Muscle layer of colon (tissue), 2 donors: ENCODE measurements around the gene RPTOR.
"Not testable (repeated sequence)": the region's sequence is repeated elsewhere in the genome, so short reads cannot be mapped to it uniquely, and the experiment has no call there.

Experiments
- H3K27ac ChIP-seq: one replicate; pipeline ENCODE4 v1.7.0; 2013; ENCODE audit warnings: low read depth, mild to moderate bottlenecking, low read length, moderate library complexity
- H3K27me3 ChIP-seq, 2 donors: one replicate each; pipeline ENCODE4 v1.7.0; 2013; ENCODE audit warnings: low read length in 2 of 2, mild to moderate bottlenecking in 2 of 2; ENCODE audit not compliant: insufficient read depth in 2 of 2, control insufficient read depth in 1 of 2
- H3K36me3 ChIP-seq: one replicate; pipeline ENCODE4 v1.7.0; 2013; ENCODE audit warnings: mild to moderate bottlenecking, low read length; ENCODE audit not compliant: insufficient read depth
- H3K4me1 ChIP-seq: one replicate; pipeline ENCODE4 v1.7.0; 2013; ENCODE audit warnings: mild to moderate bottlenecking, low read length; ENCODE audit not compliant: insufficient read depth
- H3K4me3 ChIP-seq, 2 donors: one replicate each; pipeline ENCODE4 v1.7.0; 2013; ENCODE audit warnings: low read length in 2 of 2, low read depth in 1 of 2, mild to moderate bottlenecking in 1 of 2, moderate library complexity in 1 of 2
- H3K9ac ChIP-seq: one replicate; pipeline ENCODE4 v1.7.0; 2013; ENCODE audit warnings: low read length
- H3K9me3 ChIP-seq: one replicate; pipeline ENCODE4 v1.7.0; 2013; ENCODE audit warnings: mild to moderate bottlenecking, low read length
- donor health status: abdominal sarcoma.
- donor health status: Adenocarcinoma of cecum.

Gene RPTOR

DNA sequence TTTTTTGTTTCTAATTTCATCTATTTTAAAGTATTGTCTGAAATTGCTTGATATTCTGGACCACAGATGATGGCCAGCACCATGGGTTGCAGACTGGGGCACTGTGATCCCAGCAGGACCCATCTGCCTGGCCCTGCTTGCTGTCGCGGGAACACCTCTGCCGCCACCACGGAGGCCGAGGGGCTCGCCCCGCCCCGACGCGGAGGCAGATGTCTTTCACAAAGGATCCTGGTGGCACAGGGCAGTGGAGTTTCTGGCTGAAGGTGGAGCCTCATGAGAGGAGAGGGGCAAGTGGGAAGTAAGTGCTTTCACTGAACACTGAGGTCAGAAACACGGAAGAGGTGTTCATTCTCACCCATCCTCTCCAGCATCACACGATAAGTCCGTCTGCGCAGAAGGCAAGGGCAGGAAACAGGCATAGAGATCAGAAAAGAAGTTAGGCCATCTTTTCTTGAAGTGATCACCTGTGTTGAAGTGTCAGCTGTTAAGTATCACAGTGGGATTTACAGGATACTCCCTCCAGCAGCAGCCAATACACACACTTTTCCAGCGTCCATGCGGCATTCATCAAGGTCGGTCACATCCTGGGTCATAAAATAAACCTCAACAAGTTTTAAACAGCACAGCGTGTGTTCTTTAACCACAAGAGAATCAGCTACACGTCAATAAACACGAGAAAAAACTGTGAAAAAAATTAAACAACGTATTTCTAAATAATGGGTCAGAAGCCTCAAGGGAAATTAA lies 194.5 kb downstream of the RPTOR start:
- H3K36me3 ChIP-seq = peaks cover 6% of the 10 kb centered on the region
- no peak overlapping the region for H3K9ac ChIP-seq
- no peaks in the 10 kb centered on the region for H3K4me1 ChIP-seq
- H3K9me3 ChIP-seq = no peaks in the 10 kb centered on the region
- no peaks in the 10 kb centered on the region for H3K27me3 ChIP-seq
- no peak overlapping the region for H3K27ac ChIP-seq
- H3K4me3 ChIP-seq = no peak overlapping the region

DNA sequence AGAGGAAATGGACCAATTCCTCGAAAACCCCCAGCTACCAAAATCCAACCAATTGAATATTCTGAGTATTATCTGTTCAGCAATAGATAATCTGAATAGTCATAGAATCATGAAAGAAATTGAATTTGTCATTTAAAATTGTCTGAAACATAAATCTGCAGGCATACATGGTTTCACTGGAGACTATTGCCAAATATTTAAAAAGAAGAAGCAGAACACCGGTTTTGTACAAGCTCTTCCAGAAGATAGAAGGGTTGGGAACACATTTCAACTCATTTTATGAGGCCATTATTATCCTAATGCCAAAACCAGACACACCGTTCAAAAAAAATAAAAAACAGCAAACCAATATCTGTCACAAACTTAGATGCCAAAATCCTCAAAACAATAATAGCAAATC lies 195.5 kb downstream of the RPTOR start:
- no peaks in the 10 kb centered on the region for H3K9me3 ChIP-seq
- H3K4me1 ChIP-seq = no peaks in the 10 kb centered on the region
- peaks cover 6% of the 10 kb centered on the region for H3K36me3 ChIP-seq
- no peak overlapping the region for H3K27ac ChIP-seq
- no peak overlapping the region for H3K4me3 ChIP-seq
- H3K9ac ChIP-seq = no peak overlapping the region
- no peaks in the 10 kb centered on the region for H3K27me3 ChIP-seq

DNA sequence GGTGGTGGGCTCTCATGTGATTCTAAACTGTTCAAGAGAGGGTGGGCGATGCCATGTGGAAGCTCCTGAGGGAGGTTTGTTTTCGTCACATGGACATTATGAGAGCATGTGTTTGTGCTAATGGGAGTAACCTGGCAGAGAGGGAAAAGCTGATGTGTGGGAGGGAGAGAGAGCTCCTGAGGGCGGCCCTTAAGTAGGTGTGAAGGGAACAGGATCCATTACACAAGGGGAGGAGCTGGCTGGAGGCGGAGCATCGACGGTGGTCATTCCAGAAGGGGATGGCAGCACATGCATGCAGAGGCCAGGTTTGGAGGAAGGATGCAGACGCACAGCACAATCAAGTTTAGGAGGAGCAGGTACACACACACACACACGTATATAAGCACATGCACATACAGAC lies 197.5 kb downstream of the RPTOR start:
- Histone ChIP-seq H3K36me3 (peaks cover 6% of the 10 kb centered on the region), H3K4me3 (no peak overlapping the region)

DNA sequence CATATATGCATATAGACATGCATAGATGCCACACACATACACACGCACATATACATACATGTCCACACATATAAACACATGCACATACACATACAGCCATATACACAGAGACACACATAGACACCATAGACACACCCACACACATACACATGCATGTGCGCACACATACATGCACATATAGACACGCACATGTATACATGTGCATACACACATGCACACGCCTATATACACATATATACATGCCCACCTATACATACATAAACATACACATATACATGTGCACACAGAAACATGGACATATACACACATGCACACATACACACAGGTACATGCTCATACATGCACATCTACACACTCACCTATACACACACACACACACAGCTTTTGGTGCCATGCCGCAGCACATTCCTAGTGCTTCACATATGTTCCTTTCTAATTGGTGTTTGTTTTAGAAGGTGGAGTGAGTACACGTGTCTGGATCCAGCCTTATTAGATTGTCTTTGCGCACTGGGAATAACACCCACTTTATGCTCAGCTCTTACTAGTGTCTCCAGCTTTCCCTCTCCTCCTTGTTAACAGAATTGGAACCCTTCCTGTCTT lies 198.0 kb downstream of the RPTOR start:
- H3K4me1 ChIP-seq = no peaks in the 10 kb centered on the region
- no peak overlapping the region for H3K4me3 ChIP-seq
- no peaks in the 10 kb centered on the region for H3K27me3 ChIP-seq
- H3K36me3 ChIP-seq = peaks cover 6% of the 10 kb centered on the region
- H3K9me3 ChIP-seq = no peaks in the 10 kb centered on the region
- no peak overlapping the region for H3K9ac ChIP-seq
- no peak overlapping the region for H3K27ac ChIP-seq

More for the DNA sequence above, 197.5 kb downstream of the RPTOR start:
- Histone ChIP-seq H3K27ac (no peak overlapping the region), H3K9me3 (no peaks in the 10 kb centered on the region), H3K27me3 (no peaks in the 10 kb centered on the region), H3K4me1 (no peaks in the 10 kb centered on the region), H3K9ac (no peak overlapping the region)

DNA sequence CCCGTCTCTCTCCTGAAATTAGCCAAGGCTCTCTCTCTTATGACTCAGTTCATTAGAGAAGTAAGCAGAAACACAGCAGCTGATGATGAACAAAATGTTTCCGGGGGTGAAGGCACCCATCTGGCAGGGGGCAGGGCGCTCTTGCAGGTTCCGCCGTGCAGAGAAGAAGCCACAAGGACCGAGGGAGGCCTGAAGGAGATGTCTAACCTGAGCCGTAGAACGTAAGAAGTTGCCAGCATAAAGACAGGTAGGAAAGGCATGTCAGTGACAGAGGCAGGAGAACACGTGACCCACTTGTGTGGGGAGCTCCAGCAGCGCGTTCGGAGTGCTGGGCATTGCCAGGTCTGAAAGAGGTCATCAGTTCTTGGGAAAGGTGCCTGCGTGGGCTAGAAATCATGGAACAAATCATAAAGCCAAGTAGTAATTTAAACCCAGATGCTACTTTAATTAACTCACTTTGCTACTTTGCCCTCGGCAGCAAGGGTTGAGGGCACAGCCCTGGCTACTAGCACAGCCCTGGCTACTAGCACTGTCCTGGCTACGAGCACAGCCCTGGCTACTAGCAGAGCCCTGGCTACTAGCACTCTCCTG lies 198.6 kb downstream of the RPTOR start:
- Histone ChIP-seq H3K9ac (no peak overlapping the region), H3K4me3 (no peak overlapping the region), H3K27ac (no peak overlapping the region), H3K9me3 (no peaks in the 10 kb centered on the region), H3K4me1 (no peaks in the 10 kb centered on the region), H3K27me3 (no peaks in the 10 kb centered on the region), H3K36me3 (peaks cover 6% of the 10 kb centered on the region)

DNA sequence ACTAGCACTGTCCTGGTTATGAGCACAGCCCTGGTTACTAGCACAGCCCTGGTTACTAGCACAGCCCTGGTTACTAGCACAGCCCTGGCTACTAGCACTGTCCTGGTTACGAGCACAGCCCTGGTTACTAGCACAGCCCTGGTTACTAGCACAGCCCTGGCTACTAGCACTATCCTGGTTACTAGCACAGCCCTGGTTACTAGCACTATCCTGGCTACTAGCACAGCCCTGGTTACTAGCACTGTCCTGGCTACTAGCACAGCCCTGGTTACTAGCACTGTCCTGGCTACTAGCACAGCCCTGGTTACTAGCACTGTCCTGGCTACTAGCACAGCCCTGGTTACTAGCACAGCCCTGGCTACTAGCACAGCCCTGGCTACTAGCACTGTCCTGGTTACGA lies 199.3 kb downstream of the RPTOR start:
- not testable (repeated sequence) for H3K27ac ChIP-seq, H3K9me3 ChIP-seq, H3K27me3 ChIP-seq, H3K9ac ChIP-seq, H3K4me1 ChIP-seq, H3K4me3 ChIP-seq, H3K36me3 ChIP-seq

DNA sequence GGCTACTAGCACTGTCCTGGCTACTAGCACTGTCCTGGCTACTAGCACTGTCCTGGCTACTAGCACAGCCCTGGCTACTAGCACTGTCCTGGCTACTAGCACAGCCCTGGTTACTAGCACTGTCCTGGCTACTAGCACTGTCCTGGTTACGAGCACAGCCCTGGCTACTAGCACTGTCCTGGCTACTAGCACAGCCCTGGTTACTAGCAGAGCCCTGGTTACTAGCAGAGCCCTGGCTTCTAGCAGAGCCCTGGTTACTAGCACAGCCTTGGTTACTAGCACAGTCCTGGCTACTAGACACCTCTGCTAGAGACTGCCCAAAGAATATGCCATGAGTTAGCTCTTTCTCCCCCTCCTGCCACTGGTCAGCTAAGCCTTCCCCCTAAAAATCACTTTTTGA lies 200.1 kb downstream of the RPTOR start:
- H3K9me3 ChIP-seq, H3K4me1 ChIP-seq, H3K27me3 ChIP-seq, H3K36me3 ChIP-seq, H3K27ac ChIP-seq, H3K4me3 ChIP-seq, H3K9ac ChIP-seq: not testable (repeated sequence)

DNA sequence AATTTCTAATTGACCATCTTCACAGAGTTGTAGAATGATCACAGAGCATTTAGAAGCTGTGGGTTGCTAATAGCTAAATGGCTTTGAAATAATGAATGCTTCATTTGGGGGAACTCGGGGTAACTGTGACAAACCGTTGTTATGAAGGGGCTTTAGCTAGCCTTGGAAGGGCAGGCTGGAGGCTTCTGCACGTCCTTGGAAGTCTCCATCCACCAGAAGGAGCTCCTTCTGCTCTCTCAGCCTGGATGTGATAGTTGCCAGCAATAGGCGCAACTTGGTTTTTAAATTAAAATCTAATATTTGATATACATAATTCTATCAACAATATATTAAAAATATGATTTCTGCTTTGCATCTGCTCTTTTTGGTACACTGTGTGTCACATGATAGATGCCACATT lies 200.5 kb downstream of the RPTOR start:
- no peaks in the 10 kb centered on the region for H3K27me3 ChIP-seq
- peaks cover 6% of the 10 kb centered on the region for H3K36me3 ChIP-seq
- H3K9me3 ChIP-seq = no peaks in the 10 kb centered on the region
- no peaks in the 10 kb centered on the region for H3K4me1 ChIP-seq
- H3K9ac ChIP-seq = no peak overlapping the region
- H3K27ac ChIP-seq = no peak overlapping the region
- no peak overlapping the region for H3K4me3 ChIP-seq

DNA sequence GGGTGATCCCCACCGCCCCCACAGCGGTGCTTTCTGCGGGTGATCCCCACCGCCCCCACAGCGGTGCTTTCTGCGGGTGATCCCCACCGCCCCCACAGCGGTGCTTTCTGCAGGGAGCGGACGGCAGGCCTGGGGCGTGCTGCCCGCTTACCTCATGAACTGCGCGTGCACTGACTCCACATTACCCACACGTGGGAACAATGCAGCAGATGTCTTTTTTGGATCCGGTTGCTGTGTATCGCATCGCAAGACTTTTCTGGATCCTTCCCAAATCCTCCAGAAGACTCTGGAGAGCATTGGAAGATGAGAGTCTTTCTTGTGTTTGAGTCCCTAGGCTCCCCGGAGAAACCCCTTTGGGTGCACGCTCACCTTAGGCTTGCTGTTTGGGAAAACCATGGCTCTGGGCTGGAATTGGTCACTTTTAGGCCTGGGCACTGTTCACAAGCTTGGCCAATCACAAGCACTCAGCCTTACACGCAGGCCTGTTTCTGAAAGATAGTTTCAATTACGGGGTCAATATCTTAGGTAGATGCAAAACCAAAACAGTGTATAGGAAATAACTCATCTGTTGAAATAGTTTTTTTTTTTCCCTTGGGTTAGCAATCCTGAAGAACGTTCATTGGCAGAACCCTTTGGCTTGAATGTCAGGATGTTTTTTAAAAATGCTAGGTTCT lies 201.8 kb downstream of the RPTOR start:
- H3K27ac ChIP-seq = no peak overlapping the region

DNA sequence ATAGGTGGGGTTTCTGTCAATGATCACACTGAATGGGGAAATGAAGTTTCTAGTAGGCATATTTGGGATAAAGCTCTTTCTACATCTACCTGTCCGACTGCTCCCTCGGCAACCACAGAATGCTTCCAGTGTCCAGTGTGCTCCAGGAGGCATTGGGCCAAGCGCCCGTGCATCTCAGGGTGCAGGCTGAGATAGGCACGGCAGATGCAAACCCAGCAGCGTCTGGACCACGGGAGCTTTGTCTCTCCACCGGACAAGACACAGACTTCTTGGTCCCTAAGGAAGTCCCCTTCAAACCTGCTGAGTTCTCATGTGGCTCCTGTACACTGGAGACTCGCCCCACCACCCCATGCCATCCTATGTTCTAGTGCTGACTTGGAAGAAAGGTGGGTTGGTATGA lies 202.8 kb downstream of the RPTOR start:
- H3K4me3 ChIP-seq = no peak overlapping the region
- H3K27me3 ChIP-seq = no peaks in the 10 kb centered on the region
- H3K9me3 ChIP-seq = no peaks in the 10 kb centered on the region
- H3K27ac ChIP-seq = no peak overlapping the region
- H3K4me1 ChIP-seq = peaks cover 14% of the 10 kb centered on the region
- no peak overlapping the region for H3K9ac ChIP-seq
- H3K36me3 ChIP-seq = peaks cover 4% of the 10 kb centered on the region

More for the DNA sequence above, 201.8 kb downstream of the RPTOR start:
- Histone ChIP-seq H3K4me1 (peaks cover 5% of the 10 kb centered on the region), H3K9me3 (no peaks in the 10 kb centered on the region), H3K36me3 (peaks cover 6% of the 10 kb centered on the region), H3K27me3 (no peaks in the 10 kb centered on the region), H3K9ac (no peak overlapping the region), H3K4me3 (no peak overlapping the region)

DNA sequence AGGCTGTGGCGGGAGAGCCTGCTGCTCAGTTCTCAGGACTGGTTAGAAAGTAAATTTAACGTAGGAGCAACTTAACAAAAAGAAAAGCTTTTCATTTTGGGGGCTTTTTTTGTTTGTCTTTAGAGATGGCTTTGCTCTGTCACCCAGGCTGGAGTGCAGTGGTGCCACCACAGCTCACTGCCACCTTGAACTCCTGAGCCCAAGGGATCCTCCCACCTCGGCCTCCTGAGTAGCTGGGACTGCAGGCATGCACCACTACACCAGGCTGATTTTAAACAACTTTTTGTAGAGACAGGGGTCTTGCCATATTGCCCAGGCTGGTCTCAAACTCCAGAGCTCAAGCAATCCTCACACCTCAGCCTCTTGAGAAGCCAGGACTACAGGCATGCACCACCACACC lies 205.0 kb downstream of the RPTOR start:
- no peak overlapping the region for H3K27ac ChIP-seq
- H3K4me3 ChIP-seq = no peak overlapping the region
- H3K36me3 ChIP-seq = peaks cover 9% of the 10 kb centered on the region
- H3K4me1 ChIP-seq = peaks cover 19% of the 10 kb centered on the region
- H3K9me3 ChIP-seq = no peaks in the 10 kb centered on the region
- no peak overlapping the region for H3K9ac ChIP-seq
- H3K27me3 ChIP-seq = no peaks in the 10 kb centered on the region
